Spleen (tissue), 11 donors: ENCODE data around the gene OPTN. TPM values are rescaled to one million over a fixed set of nuclear protein-coding genes. Genes with fewer than 3 reads are reported as not detected.

ENCODE experiments used
- DNase-seq: peaks from one replicate; pipeline ENCODE4 v3.0.0-alpha.2; 2020
- H3K27ac ChIP-seq, 8 donors: fragments of 200-600 bp; sonication (generic) in 7 of 8; 1 replicate in 4 of 8; 2 replicates in 4 of 8; pipeline versions ENCODE4 v1.5.0 to v1.8.0; 2016 to 2021; ENCODE audit warnings: inconsistent platforms in 4 of 8, mild to moderate bottlenecking in 4 of 8, moderate library complexity in 1 of 8
- H3K27me3 ChIP-seq, 7 donors: fragments of 200-600 bp; sonication (generic) in 6 of 7; replicated peaks in 1 of 7; 1 replicate in 4 of 7; 2 replicates in 3 of 7; pipeline versions ENCODE4 v1.5.0 to v1.8.0; 2016 to 2021; ENCODE audit warnings: inconsistent platforms in 3 of 7, mild to moderate bottlenecking in 1 of 7
- H3K36me3 ChIP-seq, 6 donors: fragments of 200-600 bp; sonication (generic) in 5 of 6; 1 replicate in 4 of 6; 2 replicates in 2 of 6; pipeline versions ENCODE4 v1.5.0 to v1.8.0; 2016 to 2021; ENCODE audit warnings: inconsistent platforms in 2 of 6
- H3K4me1 ChIP-seq, 6 donors: fragments of 200-600 bp; sonication (generic) in 5 of 6; 1 replicate in 3 of 6; 2 replicates in 3 of 6; pipeline versions ENCODE4 v1.5.0 to v1.8.0; 2016 to 2021; ENCODE audit warnings: inconsistent platforms in 3 of 6
- H3K4me3 ChIP-seq, 8 donors: fragments of 200-600 bp; sonication (generic) in 7 of 8; 1 replicate in 4 of 8; 2 replicates in 4 of 8; pipeline versions ENCODE4 v1.5.0 to v1.8.0; 2016 to 2021; ENCODE audit warnings: inconsistent platforms in 4 of 8, mild to moderate bottlenecking in 4 of 8, moderate library complexity in 2 of 8
- H3K9me3 ChIP-seq, 8 donors: fragments of 200-600 bp; sonication (generic) in 7 of 8; 1 replicate in 4 of 8; 2 replicates in 4 of 8; pipeline versions ENCODE4 v1.5.0 to v1.8.0; 2016 to 2021; ENCODE audit warnings: inconsistent platforms in 4 of 8
- POLR2A ChIP-seq, 3 donors: fragments of 450-650 bp; IDR thresholded peaks; one replicate each; pipeline ENCODE4 v1.5.1; 2017; ENCODE audit warnings: antibody characterized with exemption in 3 of 3, mild to moderate bottlenecking in 1 of 3
- POLR2AphosphoS5 ChIP-seq, 3 donors: sonication (generic); formaldehyde crosslinking; IDR thresholded peaks; one replicate each; pipeline ENCODE4 v1.5.1; 2017; ENCODE audit warnings: antibody characterized with exemption in 3 of 3
- WGBS, 5 donors: extraction: QIAGEN DNeasy Blood & Tissue Kit in 3 of 5; methylation state at CpG; one replicate each; pipeline versions ENCODE4 v1.1.5 to v1.1.7; 2013 to 2018; 5-methylcytosine and 5-hydroxymethylcytosine counted together
- intact Hi-C: fragments of 100-400 bp; cut with DNase I; formaldehyde crosslinking; loops from one replicate; pipeline ENCODE4 v1.15.0; 2023; ENCODE audit warnings: low total_unique reads
- polyA plus RNA-seq, 3 donors: library from polyadenylated mRNA; stranded (reverse); fragments of 200-250 nt; gene quantifications; one replicate each; pipeline ENCODE4 v1.2.1, GENCODE V29; 2013
- total RNA-seq, 7 donors: library from RNA; depleted of rRNA in 3 of 7; stranded (reverse); fragments of >200 nt in 3 of 7; fragmentation: NEBNext Ultra II Directional in 4 of 7; extraction: Animal tissue kit (Norgen Biotek cat#: 25700) in 4 of 7; gene quantifications; one replicate each; pipeline versions ENCODE4 v1.1.0 to v1.2.1, GENCODE V29; 2016 to 2021
- TF ChIP-seq, protein P1 (sequence below), 11 experiments: fragments of 200-600 bp in 7 of 11; fragments of 450-650 bp in 4 of 11; sonication (generic) in 4 of 11; IDR thresholded peaks in 8 of 11; conservative IDR thresholded peaks in 3 of 11; 1 replicate in 7 of 11; 2 replicates in 4 of 11; pipeline versions ENCODE4 v1.4.0 to v1.8.0; 2016 to 2021; ENCODE audit warnings: antibody characterized with exemption in 11 of 11, inconsistent platforms in 4 of 11, mild to moderate bottlenecking in 1 of 11
- donor health status: healthy with polysubstance abuse.
- donor health status: DM: no; HTN: no; CAD: no; lungs with moderate emphysema.
- donor health status: DM: no; HTN: no; CAD: no.
- donor health status: Bipolar disorder and iron deficiency.
- donor health status: healthy.
- donor health status: DM: no; HTN: no; CAD: no.
- donor health status: DM: yes; HTN: yes; CAD: no.

The OPTN gene
- total and polyA plus RNA-seq, 10 donors, result 17.2 to 73.7 (median 52.0) TPM

DNA sequence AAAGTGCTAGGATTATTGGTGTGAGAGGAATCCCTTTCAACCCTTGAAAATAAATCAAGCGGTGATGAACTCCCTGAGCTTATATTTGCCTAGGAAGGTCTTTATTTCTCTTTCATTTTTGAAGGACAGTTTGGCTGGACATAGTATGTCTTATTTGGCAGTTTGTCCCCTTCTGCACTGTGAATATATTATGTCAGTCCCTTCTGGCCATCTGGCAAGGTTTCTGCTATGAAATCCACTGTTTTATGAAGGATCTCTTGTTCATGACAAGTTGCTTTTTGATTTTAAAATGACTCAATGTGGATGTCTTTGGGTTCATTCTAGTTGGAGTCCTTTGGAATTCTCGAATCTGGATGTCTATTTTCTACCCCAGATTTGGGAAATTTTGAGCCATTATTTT lies 39.7 kb downstream of the OPTN start:
- TF ChIP-seq POLR2A (IDR thresholded peaks at IDR 0.05), result no peak
- TF ChIP-seq POLR2AphosphoS5 (IDR thresholded peaks at IDR 0.05), result no peak
- TF ChIP-seq, protein P1, sequence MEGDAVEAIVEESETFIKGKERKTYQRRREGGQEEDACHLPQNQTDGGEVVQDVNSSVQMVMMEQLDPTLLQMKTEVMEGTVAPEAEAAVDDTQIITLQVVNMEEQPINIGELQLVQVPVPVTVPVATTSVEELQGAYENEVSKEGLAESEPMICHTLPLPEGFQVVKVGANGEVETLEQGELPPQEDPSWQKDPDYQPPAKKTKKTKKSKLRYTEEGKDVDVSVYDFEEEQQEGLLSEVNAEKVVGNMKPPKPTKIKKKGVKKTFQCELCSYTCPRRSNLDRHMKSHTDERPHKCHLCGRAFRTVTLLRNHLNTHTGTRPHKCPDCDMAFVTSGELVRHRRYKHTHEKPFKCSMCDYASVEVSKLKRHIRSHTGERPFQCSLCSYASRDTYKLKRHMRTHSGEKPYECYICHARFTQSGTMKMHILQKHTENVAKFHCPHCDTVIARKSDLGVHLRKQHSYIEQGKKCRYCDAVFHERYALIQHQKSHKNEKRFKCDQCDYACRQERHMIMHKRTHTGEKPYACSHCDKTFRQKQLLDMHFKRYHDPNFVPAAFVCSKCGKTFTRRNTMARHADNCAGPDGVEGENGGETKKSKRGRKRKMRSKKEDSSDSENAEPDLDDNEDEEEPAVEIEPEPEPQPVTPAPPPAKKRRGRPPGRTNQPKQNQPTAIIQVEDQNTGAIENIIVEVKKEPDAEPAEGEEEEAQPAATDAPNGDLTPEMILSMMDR (IDR thresholded peaks at IDR 0.05 in 8 of 11, conservative IDR thresholded peaks at IDR 0.05 in 3 of 11), result no peak
- Histone ChIP-seq H3K27me3 (no peaks in the 10 kb centered on the region), H3K4me3 (no peak overlapping the region), H3K4me1 (no peaks in the 10 kb centered on the region), H3K9me3 (peaks cover 0 to 8% (median 0%) of the 10 kb centered on the region in 8 donors), H3K27ac (no peak overlapping the region), H3K36me3 (peaks cover 4 to 99% (median 56%) of the 10 kb centered on the region in 6 donors)
- WGBS, 5 donors, result 85 to 95% (median 87%) methylated on average over 2 of the region's 2 CpGs
- no peak for DNase-seq
- intact Hi-C loops, result no loop called here

DNA sequence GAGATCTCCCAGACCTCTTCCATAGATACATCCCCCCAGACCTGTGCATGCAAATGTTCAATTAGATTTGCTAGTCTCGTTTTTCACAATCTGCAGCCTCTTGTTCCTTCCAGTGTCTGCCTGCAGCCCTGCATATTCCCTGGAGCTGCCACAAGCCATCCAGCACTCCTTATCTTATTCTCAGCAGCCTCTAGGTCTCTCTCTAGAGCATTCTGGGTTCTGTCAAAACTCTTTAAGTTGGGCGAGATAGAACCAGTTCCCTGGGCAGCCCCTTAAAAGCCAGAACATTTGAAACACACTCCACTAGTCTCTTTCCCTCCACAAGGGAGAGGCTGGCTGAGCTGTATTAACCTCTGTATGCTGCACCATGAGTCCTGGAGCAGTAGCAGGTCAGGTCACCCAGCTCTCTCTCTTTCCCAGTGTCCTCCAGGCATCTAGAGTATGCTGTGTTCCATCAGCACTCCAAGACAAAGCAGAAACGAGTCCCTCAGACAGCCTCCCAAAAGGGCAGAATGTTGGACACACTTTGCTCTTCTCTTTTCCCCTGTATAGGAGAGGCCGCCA lies 40.7 kb downstream of the OPTN start:
- 87 to 93% (median 88%) methylated on average over 4 of the region's 4 CpGs for WGBS, 5 donors
- Histone ChIP-seq H3K9me3 (peaks cover 0 to 10% (median 1%) of the 10 kb centered on the region in 8 donors), H3K27me3 (no peaks in the 10 kb centered on the region), H3K27ac (no peak overlapping the region), H3K36me3 (peaks cover 2 to 89% (median 46%) of the 10 kb centered on the region in 6 donors), H3K4me1 (no peaks in the 10 kb centered on the region), H3K4me3 (no peak overlapping the region)
- TF ChIP-seq, protein P1 (IDR thresholded peaks at IDR 0.05 in 8 of 11, conservative IDR thresholded peaks at IDR 0.05 in 3 of 11), result no peak
- TF ChIP-seq POLR2A (IDR thresholded peaks at IDR 0.05) (no peak), POLR2AphosphoS5 (IDR thresholded peaks at IDR 0.05) (no peak)
- intact Hi-C loops, result no loop called here
- DNase-seq, result no peak

- H3K27ac ChIP-seq, result no peak overlapping the region
- H3K9me3 ChIP-seq, result peaks cover 0 to 21% (median 4%) of the 10 kb centered on the region in 8 donors
- no peaks in the 10 kb centered on the region for H3K27me3 ChIP-seq
- TF ChIP-seq POLR2A (IDR thresholded peaks at IDR 0.05) (no peak), POLR2AphosphoS5 (IDR thresholded peaks at IDR 0.05) (no peak)
- TF ChIP-seq, protein P1 (IDR thresholded peaks at IDR 0.05 in 8 of 11, conservative IDR thresholded peaks at IDR 0.05 in 3 of 11), result no peak
- WGBS, 5 donors, result 93 to 100% (median 96%) methylated on average over 1 of the region's 1 CpG
- intact Hi-C loops, result no loop called here
- H3K36me3 ChIP-seq, result peaks cover 0 to 59% (median 16%) of the 10 kb centered on the region in 6 donors
- no peak for DNase-seq
- H3K4me1 ChIP-seq, result no peaks in the 10 kb centered on the region
- H3K4me3 ChIP-seq, result no peak overlapping the region
Observed at GRCh38 chr10:13143766-13144165, 43.8 kb downstream of the OPTN start.

- DNase-seq, result no peak
- Histone ChIP-seq H3K27ac (no peak overlapping the region), H3K4me1 (no peaks in the 10 kb centered on the region), H3K27me3 (no peaks in the 10 kb centered on the region), H3K4me3 (no peak overlapping the region), H3K36me3 (peaks cover 0 to 48% (median 14%) of the 10 kb centered on the region in 6 donors), H3K9me3 (peaks cover 0 to 21% (median 7%) of the 10 kb centered on the region in 8 donors)
- intact Hi-C loops, result no loop called here
- TF ChIP-seq, protein P1 (IDR thresholded peaks at IDR 0.05 in 8 of 11, conservative IDR thresholded peaks at IDR 0.05 in 3 of 11), result no peak
- no peak for TF ChIP-seq POLR2AphosphoS5 (IDR thresholded peaks at IDR 0.05)
- TF ChIP-seq POLR2A (IDR thresholded peaks at IDR 0.05), result no peak
- WGBS, 5 donors, result 77 to 96% (median 92%) methylated on average over 3 of the region's 3 CpGs
Observed at GRCh38 chr10:13144814-13145213, 44.9 kb downstream of the OPTN start.
